Stimulated activated CD4-positive, alpha-beta T cell treated with anti-CD3 and anti-CD28 coated beads, TNF-alpha, amount 100 ng/mL, for 48 hours (primary cell): ENCODE results near the gene PRKAR1B.

Source experiments
- DNase-seq, 3 donors: peaks; one replicate each; pipeline ENCODE4 v3.0.0-alpha.2; 2020; ENCODE audit warnings: low read depth in 3 of 3

The PRKAR1B gene

GRCh38 chr7:603152-603951, 123.7 kb downstream of the PRKAR1B start:
- DNase-seq, result peak in 1 of 3 donors; percentile 63

- peak; percentile 57 to 75 (median 62) for DNase-seq
These were observed 124.5 kb downstream of the PRKAR1B start for GRCh38 chr7:602341-603141.

GRCh38 chr7:601595-602340, 125.3 kb downstream of the PRKAR1B start:
- peak; percentile 89 to 94 (median 90) for DNase-seq

DNA sequence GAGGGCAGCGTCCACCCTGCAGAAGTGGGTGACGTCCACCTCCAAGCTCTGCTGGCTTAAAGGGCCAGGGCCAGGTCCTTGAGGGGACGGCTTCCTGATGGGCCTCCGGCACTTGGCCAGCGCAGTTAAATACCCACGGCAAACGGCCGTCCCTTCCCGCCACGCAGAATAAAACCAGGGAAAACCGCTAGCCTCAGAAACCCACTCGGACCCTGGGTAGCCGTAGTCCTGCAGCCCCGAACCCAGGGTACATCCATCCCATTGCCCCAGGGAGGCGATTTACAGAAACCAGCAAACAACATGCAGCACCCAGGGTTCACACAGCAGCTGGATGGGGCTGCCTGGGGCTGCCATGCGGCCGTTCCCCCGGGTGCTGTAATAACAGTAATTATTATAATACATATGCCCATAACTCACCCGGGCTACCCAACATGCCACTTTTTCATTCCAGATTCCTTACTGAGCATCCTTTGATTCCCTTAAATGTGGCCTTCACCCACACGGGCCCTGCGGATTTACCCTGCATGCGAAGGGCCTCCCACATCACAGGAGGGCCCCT, 126.0 kb downstream of the PRKAR1B start:
- no peak for DNase-seq

DNA sequence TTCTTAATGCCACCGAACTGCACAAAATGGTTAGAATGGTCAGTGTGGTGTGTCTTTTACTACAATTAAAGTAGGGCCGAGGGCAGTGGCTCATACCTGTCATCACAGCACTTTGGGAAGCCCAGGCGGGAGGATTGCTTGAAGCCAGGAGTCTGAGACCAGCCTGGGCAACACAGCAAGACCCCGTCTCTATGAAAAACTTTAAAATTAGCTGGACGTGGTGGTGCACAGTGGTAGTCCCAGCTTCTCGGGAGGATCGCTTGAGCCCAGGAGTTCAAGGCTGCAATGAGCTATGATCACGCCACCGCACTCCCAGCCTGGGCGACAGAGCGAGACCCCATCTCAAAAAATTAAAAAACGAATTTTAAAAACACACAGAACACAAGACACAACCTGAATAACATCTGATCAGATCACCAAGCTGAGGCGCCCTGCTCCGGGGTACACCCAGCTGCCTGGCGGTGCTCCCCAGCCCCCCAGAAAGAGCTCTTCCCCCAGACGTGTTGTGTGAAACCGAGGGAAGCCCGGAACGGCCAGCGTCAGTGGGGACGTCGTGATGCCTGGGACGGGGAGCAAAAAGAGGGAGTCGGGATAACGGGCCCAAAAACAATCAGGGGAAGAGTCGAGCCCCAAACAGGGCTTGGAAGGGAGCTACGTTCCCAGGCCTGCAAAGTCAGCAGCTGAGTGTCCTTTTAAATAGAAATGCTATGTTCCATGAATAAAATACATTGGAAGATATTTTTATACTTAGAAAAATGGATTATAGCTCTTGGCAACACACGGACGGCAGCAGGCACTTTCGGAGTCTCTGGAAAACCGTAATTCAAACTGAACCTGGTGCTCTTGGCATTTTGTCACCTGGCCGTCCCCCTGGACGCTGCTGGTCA, 126.7 kb downstream of the PRKAR1B start:
- no peak for DNase-seq

DNA sequence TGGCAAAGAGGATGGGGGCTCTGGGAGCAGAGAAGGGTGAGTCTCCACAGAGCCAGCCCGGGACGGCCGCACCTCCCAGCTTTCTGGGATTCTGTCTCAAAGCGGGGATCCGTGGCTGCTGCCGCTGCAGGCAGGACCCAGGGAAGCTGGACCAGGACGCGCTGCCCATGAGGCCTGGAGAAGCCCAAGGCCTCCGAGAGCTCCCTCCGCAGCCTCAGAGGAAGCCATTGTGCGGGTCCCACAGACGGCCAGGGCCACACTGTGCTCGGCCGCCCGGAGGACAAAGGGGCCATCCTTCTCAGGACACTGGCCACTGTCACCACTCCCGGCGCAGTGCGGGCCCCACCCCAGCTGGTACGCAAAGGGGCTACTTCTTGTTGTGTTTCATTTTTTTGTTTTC, 128.2 kb downstream of the PRKAR1B start:
- no peak for DNase-seq

DNA sequence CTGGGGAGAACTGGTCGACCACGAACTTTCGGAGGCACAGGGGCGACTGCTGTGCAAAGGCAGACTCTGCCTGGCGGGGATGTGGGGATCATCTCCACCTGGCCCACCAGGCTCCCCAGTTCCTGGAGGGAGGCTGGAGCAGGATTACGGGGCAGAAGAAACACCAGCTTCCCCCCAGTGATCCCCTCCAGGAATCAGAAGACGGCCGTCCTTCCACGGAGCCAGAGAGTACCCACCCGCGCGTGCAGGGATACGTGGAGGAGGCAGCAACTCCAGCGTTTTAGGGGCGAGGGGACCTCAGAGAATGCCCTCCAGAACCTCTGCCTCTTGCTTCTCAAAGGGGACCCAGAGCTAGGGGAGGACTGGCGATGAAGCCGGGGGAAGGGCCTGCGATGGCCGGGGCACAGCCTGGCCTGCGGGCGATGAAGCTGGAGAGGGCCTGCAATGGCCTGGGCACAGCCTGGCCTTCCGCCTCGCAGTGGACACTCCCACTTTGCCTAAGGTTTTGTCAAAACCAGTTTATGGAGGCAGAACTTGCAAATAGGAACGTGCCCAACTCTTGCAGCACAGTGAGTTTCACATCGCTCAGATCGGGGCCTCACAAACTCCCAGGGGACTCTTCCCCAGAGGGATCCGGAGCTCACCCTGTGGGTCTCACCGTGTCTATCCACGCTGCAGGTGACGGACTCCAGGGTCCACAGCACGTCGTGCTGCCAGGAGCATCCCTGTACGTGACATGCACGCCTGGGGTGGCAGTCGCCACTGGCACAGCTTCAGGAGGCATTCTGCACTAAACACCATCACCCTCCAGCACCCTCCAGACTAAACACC, 129.5 kb downstream of the PRKAR1B start:
- no peak for DNase-seq

GRCh38 chr7:596819-597182, 130.3 kb downstream of the PRKAR1B start:
- DNase-seq, result no peak

GRCh38 chr7:596071-596818, 130.8 kb downstream of the PRKAR1B start:
- DNase-seq, result no peak

GRCh38 chr7:595621-596010, 131.5 kb downstream of the PRKAR1B start:
- DNase-seq, result no peak

GRCh38 chr7:594920-595620, 132.0 kb downstream of the PRKAR1B start:
- DNase-seq, result no peak

DNA sequence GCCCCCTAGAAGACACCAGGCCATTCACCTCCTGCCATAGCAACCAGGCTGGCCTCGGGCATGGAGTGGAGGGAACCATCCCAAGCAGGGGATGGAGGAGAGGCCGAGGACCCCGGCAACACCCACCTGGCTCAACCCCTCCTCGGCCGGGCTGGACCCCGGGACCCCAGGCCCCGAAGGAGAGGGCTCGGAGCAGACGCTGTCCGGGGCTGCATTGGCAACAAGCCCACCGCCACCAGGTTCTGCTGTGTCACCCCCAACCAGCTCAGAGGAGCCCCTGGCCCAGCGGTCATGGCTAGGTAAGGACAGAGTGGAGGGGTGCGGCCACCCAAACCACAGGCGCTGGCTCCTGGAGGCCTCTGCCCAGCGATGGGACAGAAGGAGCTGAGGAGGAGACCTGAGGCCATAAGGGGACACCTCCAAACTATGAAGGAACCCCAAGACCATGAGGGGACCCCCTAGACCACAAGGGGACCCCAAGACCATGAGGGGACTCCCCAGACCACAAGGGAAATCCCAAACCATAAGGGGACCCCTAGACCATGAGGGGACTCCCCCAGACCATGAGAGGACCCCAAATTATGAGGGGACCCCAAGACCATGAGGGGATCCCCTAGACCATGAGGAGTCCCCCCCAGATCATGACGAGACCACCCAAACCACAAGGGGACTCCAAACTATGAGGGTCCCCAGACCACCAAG, 132.7 kb downstream of the PRKAR1B start:
- DNase-seq, result no peak

- DNase-seq, result no peak
These were observed 133.6 kb downstream of the PRKAR1B start for GRCh38 chr7:593324-594115.

DNA sequence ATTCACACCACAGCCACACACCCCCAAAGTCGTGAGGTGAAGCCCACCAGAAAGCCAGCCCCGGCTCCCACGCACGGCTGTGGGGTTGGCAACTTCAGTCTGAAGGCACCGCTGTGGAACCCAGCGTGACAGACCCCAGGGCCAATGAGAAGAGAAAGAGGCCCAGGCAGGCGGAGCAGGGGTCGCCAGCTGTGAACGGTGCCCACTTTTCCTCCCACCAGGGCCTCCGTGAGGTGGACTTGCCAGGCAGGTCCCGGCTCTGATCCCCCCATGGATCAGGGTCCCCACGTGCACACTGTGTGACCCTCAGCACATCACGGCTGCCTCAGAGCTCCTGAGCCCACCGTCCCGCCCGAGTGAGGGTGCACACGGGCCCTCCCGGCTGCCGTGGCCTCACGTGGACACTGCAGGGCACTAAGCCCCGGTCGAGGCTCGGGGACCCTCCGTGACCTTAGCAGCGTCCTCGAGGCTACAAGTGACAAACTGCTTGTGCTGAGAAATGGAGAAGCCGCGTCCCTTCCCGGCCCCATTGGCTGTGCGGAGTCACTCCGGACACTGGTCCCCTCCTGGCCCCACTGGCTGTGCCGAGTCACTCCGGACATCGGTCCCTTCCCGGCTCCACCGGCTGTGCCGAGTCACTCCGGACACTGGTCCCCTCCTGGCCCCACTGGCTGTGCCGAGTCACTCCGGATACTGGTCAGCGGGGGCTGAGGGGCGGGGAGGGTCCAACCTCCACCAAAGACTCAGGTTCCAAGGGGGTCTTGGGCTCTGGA, 135.0 kb downstream of the PRKAR1B start:
- DNase-seq, result no peak

DNA sequence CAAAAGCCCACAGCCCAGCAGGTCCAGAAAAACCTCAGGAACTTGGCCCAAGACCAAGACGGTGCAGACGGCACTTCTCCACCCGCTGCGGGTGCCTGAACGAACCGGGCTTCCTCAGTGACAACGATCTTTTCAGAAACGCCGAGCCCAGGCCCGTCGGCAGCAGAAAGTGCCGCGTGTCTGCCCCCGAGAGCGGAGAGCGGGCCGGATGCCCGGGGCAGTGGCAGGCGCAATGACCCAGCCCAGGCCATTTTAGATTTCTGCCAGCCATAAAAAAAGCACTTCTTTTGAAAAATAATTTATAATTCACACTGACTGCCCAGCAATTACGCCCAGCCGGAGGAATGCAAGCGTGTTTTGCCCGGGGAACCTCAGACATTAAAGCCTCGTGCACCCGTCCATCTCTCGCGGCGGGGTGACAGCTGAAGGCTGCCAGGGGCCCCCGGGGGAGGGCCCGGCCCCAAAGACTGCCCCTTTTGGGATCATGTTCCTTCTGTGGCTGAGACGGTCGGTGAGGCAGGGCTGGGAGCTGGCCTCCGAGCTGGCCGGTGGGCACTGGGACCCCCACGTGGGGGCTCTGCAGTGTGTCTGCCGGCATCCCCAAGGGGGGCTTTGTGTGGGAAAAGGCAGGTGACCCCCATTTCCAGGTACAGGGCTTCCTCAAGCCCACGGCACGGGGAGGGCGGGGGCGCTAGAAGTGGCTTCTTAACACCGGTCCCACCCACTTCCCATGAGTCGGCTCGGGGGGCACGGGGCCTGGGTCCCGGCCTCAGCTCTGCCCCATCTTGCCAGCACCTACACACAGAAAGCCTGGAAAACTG, 136.1 kb downstream of the PRKAR1B start:
- DNase-seq, result no peak
